Retinal pigment epithelial cell (primary cell): Measurements from ENCODE around the gene ELOA2.

Experiments
- DNase-seq: peaks from one replicate; pipeline ENCODE4 v3.0.0-alpha.2; 2010; ENCODE audit warnings: low read depth
- H3K4me3 ChIP-seq: 2 replicates; pipeline ENCODE4 v1.5.1; 2011; ENCODE audit warnings: mild to moderate bottlenecking, low read length, control low read depth, moderate library complexity
- TF ChIP-seq, protein P1 (sequence below): conservative IDR thresholded peaks from 2 replicates; pipeline ENCODE4 v1.5.1; 2011; ENCODE audit warnings: low read depth, low read length, control low read depth, inconsistent platforms

ELOA2 gene, protein sequence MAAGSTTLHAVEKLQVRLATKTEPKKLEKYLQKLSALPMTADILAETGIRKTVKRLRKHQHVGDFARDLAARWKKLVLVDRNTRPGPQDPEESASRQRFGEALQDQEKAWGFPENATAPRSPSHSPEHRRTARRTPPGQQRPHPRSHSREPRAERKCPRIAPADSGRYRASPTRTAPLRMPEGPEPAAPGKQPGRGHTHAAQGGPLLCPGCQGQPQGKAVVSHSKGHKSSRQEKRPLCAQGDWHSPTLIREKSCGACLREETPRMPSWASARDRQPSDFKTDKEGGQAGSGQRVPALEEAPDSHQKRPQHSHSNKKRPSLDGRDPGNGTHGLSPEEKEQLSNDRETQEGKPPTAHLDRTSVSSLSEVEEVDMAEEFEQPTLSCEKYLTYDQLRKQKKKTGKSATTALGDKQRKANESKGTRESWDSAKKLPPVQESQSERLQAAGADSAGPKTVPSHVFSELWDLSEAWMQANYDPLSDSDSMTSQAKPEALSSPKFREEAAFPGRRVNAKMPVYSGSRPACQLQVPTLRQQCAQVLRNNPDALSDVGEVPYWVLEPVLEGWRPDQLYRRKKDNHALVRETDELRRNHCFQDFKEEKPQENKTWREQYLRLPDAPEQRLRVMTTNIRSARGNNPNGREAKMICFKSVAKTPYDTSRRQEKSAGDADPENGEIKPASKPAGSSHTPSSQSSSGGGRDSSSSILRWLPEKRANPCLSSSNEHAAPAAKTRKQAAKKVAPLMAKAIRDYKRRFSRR

DNA sequence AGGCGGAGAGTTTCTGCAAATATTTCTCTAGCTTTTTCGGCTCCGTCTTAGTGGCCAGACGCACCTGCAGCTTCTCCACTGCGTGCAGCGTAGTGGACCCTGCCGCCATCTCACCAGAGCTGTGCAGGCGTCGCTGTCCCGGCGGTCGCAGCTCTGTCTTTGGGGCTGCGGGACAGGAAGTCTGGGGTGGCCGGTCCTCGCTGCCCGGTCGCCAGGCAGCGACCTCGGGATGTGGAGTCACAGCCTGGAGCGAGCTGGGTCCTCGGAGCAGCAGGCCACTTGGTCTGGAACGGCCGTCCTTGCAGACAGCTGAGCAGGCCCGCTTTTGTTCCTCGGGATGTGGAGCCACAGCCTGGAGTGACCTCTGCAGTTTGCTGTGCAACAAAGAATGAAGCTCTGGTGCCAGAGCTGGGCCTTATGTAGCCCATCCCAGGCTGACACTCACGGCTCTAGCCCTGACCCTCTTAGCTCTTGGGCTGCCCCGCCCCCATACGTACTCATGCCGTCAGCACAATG lies at the start of gene ELOA2:
Gene ELOA2 (minus strand): TSS at position 466 of the 516 bp plus-strand sequence. CDS start 357 bp downstream, at position 109.
- DNase-seq, result no peak
- H3K4me3 ChIP-seq, result no peak within 1 kb of the TSS
- TF ChIP-seq, protein P1, sequence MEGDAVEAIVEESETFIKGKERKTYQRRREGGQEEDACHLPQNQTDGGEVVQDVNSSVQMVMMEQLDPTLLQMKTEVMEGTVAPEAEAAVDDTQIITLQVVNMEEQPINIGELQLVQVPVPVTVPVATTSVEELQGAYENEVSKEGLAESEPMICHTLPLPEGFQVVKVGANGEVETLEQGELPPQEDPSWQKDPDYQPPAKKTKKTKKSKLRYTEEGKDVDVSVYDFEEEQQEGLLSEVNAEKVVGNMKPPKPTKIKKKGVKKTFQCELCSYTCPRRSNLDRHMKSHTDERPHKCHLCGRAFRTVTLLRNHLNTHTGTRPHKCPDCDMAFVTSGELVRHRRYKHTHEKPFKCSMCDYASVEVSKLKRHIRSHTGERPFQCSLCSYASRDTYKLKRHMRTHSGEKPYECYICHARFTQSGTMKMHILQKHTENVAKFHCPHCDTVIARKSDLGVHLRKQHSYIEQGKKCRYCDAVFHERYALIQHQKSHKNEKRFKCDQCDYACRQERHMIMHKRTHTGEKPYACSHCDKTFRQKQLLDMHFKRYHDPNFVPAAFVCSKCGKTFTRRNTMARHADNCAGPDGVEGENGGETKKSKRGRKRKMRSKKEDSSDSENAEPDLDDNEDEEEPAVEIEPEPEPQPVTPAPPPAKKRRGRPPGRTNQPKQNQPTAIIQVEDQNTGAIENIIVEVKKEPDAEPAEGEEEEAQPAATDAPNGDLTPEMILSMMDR, result no peak

- no peak overlapping the region for H3K4me3 ChIP-seq
- no peak for DNase-seq
- TF ChIP-seq, protein P1, result no peak
Observed at GRCh38 chr18:47081578-47081977, 46.2 kb upstream of the ELOA2 start.

GRCh38 chr18:47080872-47081271 lies 45.5 kb upstream of the ELOA2 start:
- no peak for DNase-seq
- no peak overlapping the region for H3K4me3 ChIP-seq
- TF ChIP-seq, protein P1, result no peak

GRCh38 chr18:47077111-47077510 lies 41.7 kb upstream of the ELOA2 start:
- TF ChIP-seq, protein P1, result no peak
- DNase-seq, result no peak
- no peak overlapping the region for H3K4me3 ChIP-seq

DNA sequence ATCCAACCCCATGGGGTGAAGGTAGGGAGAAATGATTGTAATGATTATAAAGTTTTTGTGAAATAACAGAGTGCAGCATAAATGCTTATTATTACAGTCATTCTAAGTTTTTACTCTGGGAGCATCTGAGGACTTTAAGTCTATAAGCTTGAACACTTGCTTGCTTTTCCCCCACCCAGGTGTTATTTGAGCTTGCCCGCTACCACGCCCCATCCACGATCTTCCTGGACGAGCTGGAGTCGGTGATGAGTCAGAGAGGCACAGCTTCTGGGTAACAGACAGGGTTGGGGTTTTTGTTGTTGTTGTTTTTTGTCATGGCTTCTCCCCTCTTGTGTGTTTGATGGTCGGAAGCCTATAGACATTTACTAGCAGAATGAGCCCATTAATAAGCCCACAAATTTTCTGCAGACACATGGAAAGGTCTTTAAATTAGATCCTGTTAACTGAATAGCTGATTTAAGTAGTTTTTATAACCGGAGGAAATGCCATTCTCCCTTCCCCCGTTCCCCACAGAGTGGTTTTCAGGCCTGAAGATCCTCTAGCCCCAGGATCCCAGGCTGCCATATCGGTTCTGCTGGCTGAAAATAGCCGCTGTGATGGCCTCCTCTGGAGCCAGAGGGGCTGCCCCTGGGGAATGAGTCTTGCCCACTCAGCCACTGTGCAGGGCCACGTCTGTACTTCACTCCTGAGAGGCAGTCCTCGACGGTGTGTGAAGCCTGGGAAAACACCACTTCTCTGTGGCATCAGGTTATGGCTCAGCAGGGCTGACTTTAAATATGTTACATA lies 39.9 kb upstream of the ELOA2 start:
- TF ChIP-seq, protein P1, result no peak
- DNase-seq, result no peak
- no peak overlapping the region for H3K4me3 ChIP-seq

GRCh38 chr18:47067648-47068047 lies 32.2 kb upstream of the ELOA2 start:
- no peak for DNase-seq
- TF ChIP-seq, protein P1, result no peak
- H3K4me3 ChIP-seq, result no peak overlapping the region
